ENCODE results near the gene LRRC27.

LRRC27 gene

GRCh38 chr10:132390921-132391675, 59.1 kb downstream of the LRRC27 start:
- no peak for DNase-seq (ENCODE audit: low read depth)

- DNase-seq (ENCODE audit: low read depth) = no peak
Measured at GRCh38 chr10:132391676-132392020, 59.7 kb downstream of the LRRC27 start.

GRCh38 chr10:132392184-132392800, 60.3 kb downstream of the LRRC27 start:
- no peak for DNase-seq (ENCODE audit: low read depth)

GRCh38 chr10:132392811-132393694, 61.1 kb downstream of the LRRC27 start:
- no peak for DNase-seq (ENCODE audit: low read depth)

- DNase-seq (ENCODE audit: low read depth) = no peak
Measured at GRCh38 chr10:132393695-132394181, 61.7 kb downstream of the LRRC27 start.

- DNase-seq (ENCODE audit: low read depth) = no peak
Measured at GRCh38 chr10:132394201-132394811, 62.3 kb downstream of the LRRC27 start.

GRCh38 chr10:132394936-132395703, 63.1 kb downstream of the LRRC27 start:
- no peak for DNase-seq (ENCODE audit: low read depth)

- DNase-seq (ENCODE audit: low read depth) = no peak
Measured at GRCh38 chr10:132395704-132396493, 63.9 kb downstream of the LRRC27 start.

- peak; percentile 55 for DNase-seq (ENCODE audit: low read depth)
Measured at GRCh38 chr10:132396494-132397035, 64.6 kb downstream of the LRRC27 start.

- peak; percentile 47 for DNase-seq (ENCODE audit: low read depth)
Measured at GRCh38 chr10:132397036-132397541, 65.1 kb downstream of the LRRC27 start, which contains the start of gene PWWP2B. Gene PWWP2B (plus strand): TSS chr10:132397200. CDS start chr10:132397227, 27 bp downstream.

GRCh38 chr10:132397671-132398565, 65.9 kb downstream of the LRRC27 start:
- no peak for DNase-seq (ENCODE audit: low read depth)

- DNase-seq (ENCODE audit: low read depth) = no peak
Measured at GRCh38 chr10:132398566-132398991, 66.6 kb downstream of the LRRC27 start.

GRCh38 chr10:132399117-132400035, 67.4 kb downstream of the LRRC27 start:
- no peak for DNase-seq (ENCODE audit: low read depth)

GRCh38 chr10:132400041-132400546, 68.1 kb downstream of the LRRC27 start:
- DNase-seq (ENCODE audit: low read depth) = no peak

GRCh38 chr10:132400547-132401151, 68.7 kb downstream of the LRRC27 start:
- DNase-seq (ENCODE audit: low read depth) = no peak

GRCh38 chr10:132401401-132402118, 69.6 kb downstream of the LRRC27 start:
- DNase-seq (ENCODE audit: low read depth) = no peak
